IPS DF 4.7 (cell line): Measurements from ENCODE around the gene ZNF407.
"Not testable (repeated sequence)": the region's sequence is repeated elsewhere in the genome, so short reads cannot be mapped to it uniquely, and the experiment has no call there.

Experiments used
- DNase-seq: peaks from one replicate; pipeline ENCODE4 v3.0.0-alpha.2; 2013; ENCODE audit warnings: low spot score; ENCODE audit errors: extremely low read depth

ZNF407 gene

GRCh38 chr18:74963820-74964446, 366.3 kb downstream of the ZNF407 start:
- no peak for DNase-seq

- no peak for DNase-seq
Measured at GRCh38 chr18:74965682-74966081, 368.0 kb downstream of the ZNF407 start.

GRCh38 chr18:74967438-74967837, 369.8 kb downstream of the ZNF407 start:
- no peak for DNase-seq

GRCh38 chr18:74967979-74968378, 370.3 kb downstream of the ZNF407 start:
- no peak for DNase-seq

GRCh38 chr18:74971358-74971757, 373.7 kb downstream of the ZNF407 start:
- not testable (repeated sequence) for DNase-seq

GRCh38 chr18:74971776-74972175, 374.1 kb downstream of the ZNF407 start:
- DNase-seq = not testable (repeated sequence)

- DNase-seq = no peak
Measured at GRCh38 chr18:74972354-74972753, 374.7 kb downstream of the ZNF407 start.

- no peak for DNase-seq
Measured at GRCh38 chr18:74975001-74975400, 377.3 kb downstream of the ZNF407 start.

GRCh38 chr18:74976331-74976909, 378.8 kb downstream of the ZNF407 start:
- DNase-seq = no peak

GRCh38 chr18:74977041-74977440, 379.4 kb downstream of the ZNF407 start:
- DNase-seq = no peak

- no peak for DNase-seq
Measured at GRCh38 chr18:74980669-74981068, 383.0 kb downstream of the ZNF407 start.

GRCh38 chr18:74981476-74981875, 383.8 kb downstream of the ZNF407 start:
- no peak for DNase-seq

GRCh38 chr18:74982946-74983635, 385.4 kb downstream of the ZNF407 start:
- no peak for DNase-seq

- DNase-seq = no peak
Measured at GRCh38 chr18:74989134-74989533, 391.5 kb downstream of the ZNF407 start.

GRCh38 chr18:74990563-74991081, 393.0 kb downstream of the ZNF407 start:
- DNase-seq = no peak

GRCh38 chr18:74994502-74995418, 397.1 kb downstream of the ZNF407 start:
- DNase-seq = no peak

- no peak for DNase-seq
Measured at GRCh38 chr18:74995419-74995736, 397.7 kb downstream of the ZNF407 start.

- no peak for DNase-seq
Measured at GRCh38 chr18:74996055-74996454, 398.4 kb downstream of the ZNF407 start.

GRCh38 chr18:74996996-74997395, 399.3 kb downstream of the ZNF407 start:
- DNase-seq = no peak

GRCh38 chr18:75000920-75001319, 403.2 kb downstream of the ZNF407 start:
- no peak for DNase-seq

GRCh38 chr18:75003039-75003438, 405.4 kb downstream of the ZNF407 start:
- no peak for DNase-seq
